ENCODE results near the gene SLC66A1. TPM values are rescaled to one million over a fixed set of nuclear protein-coding genes. Genes with fewer than 3 reads are reported as not detected.

Gene SLC66A1
- total RNA-seq, 2 donors from 2014 or later, result 3.3 to 3.9 TPM

- Mint-ChIP-seq H3K27ac (no peak overlapping the region), H3K36me3 (ENCODE audit: low read depth) (peaks cover under 1% of the 10 kb centered on the region), H3K4me1 (peaks cover 18% of the 10 kb centered on the region), H3K4me3 (no peak overlapping the region), H3K27me3 (no peaks in the 10 kb centered on the region)
- DNase-seq (no peak), ATAC-seq (no peak)
- no peaks in the 10 kb centered on the region for H3K9me3 ChIP-seq (ENCODE audit: control insufficient read depth, low read length, poor library complexity, severe bottlenecking)
Measured at GRCh38 chr1:19359357-19359756, 47.2 kb downstream of the SLC66A1 start.

DNA sequence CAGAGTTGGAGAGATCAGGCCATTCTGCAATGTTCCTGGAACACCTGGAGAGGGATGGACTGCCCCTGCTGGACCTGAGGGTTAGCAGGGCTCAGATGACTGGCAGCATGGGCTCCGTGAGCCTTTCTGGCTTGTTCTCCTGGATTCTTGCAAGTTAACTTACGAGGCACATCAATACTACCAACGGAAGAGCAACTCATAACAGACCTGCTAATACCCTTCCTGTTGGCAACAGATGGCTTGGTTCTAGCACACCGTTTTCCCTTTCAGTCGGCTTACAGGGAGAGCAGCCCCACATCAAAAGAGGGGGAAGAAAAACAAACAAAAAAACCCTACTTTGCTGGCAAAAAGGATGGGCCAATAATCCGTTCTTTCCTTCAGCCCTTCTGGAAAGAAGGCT is 47.9 kb downstream of the SLC66A1 start:
- Mint-ChIP-seq H3K36me3 (ENCODE audit: low read depth) (peaks cover 3% of the 10 kb centered on the region), H3K27me3 (no peaks in the 10 kb centered on the region), H3K4me3 (peak overlapping the region; percentile 41), H3K27ac (peak overlapping the region; percentile 70), H3K4me1 (peaks cover 23% of the 10 kb centered on the region)
- DNase-seq (no peak), ATAC-seq (no peak)
- no peaks in the 10 kb centered on the region for H3K9me3 ChIP-seq (ENCODE audit: control insufficient read depth, low read length, poor library complexity, severe bottlenecking)

- no peak for ATAC-seq
- H3K4me3 Mint-ChIP-seq, result peak overlapping the region; percentile 41
Measured at GRCh38 chr1:19360432-19360831, 48.3 kb downstream of the SLC66A1 start.

GRCh38 chr1:19360843-19361610 is 48.9 kb downstream of the SLC66A1 start:
- Mint-ChIP-seq H3K4me1 (peaks cover 23% of the 10 kb centered on the region), H3K27ac (peak overlapping the region; percentile 70), H3K36me3 (ENCODE audit: low read depth) (peaks cover 3% of the 10 kb centered on the region), H3K27me3 (no peaks in the 10 kb centered on the region), H3K4me3 (peak overlapping the region; percentile 45)
- H3K9me3 ChIP-seq (ENCODE audit: control insufficient read depth, low read length, poor library complexity, severe bottlenecking), result no peaks in the 10 kb centered on the region
- ATAC-seq, result peak; percentile 41
- DNase-seq, result no peak

More at GRCh38 chr1:19360432-19360831, 48.3 kb downstream of the SLC66A1 start:
- DNase-seq, result no peak
- Mint-ChIP-seq H3K27ac (peak overlapping the region; percentile 70), H3K4me1 (peaks cover 22% of the 10 kb centered on the region), H3K36me3 (ENCODE audit: low read depth) (peaks cover 3% of the 10 kb centered on the region), H3K27me3 (no peaks in the 10 kb centered on the region)
- H3K9me3 ChIP-seq (ENCODE audit: control insufficient read depth, low read length, poor library complexity, severe bottlenecking), result no peaks in the 10 kb centered on the region

DNA sequence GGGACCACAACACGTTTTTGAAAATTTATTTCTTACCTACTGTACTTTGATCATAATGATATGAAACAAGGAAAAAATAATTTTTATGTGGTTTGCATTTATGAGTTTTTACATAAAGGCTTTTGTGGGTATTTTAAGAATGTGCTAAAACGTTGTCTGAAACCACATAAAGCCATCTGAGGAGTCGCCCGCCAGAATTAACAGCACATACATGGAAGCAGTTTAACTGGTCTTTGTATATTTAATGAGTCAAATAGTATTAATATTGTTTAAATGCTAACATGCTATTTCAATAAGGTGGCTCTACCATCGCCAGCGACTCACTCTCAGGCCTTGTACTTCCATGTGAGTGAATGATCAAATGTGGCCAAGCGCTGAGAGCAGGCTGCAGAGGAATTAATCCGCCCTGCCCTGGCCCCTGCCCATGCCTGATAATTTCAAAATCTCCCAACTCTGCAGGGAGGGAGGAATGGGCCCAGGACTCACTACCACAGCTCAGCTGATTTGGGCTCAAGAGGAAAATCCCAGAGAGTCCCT is 49.6 kb downstream of the SLC66A1 start:
- H3K27ac Mint-ChIP-seq, result no peak overlapping the region
- no peaks in the 10 kb centered on the region for H3K27me3 Mint-ChIP-seq
- no peak for DNase-seq
- H3K9me3 ChIP-seq (ENCODE audit: control insufficient read depth, low read length, poor library complexity, severe bottlenecking), result no peaks in the 10 kb centered on the region
- H3K4me1 Mint-ChIP-seq, result peaks cover 24% of the 10 kb centered on the region
- no peak for ATAC-seq
- no peak overlapping the region for H3K4me3 Mint-ChIP-seq
- peaks cover 3% of the 10 kb centered on the region for H3K36me3 Mint-ChIP-seq (ENCODE audit: low read depth)

DNA sequence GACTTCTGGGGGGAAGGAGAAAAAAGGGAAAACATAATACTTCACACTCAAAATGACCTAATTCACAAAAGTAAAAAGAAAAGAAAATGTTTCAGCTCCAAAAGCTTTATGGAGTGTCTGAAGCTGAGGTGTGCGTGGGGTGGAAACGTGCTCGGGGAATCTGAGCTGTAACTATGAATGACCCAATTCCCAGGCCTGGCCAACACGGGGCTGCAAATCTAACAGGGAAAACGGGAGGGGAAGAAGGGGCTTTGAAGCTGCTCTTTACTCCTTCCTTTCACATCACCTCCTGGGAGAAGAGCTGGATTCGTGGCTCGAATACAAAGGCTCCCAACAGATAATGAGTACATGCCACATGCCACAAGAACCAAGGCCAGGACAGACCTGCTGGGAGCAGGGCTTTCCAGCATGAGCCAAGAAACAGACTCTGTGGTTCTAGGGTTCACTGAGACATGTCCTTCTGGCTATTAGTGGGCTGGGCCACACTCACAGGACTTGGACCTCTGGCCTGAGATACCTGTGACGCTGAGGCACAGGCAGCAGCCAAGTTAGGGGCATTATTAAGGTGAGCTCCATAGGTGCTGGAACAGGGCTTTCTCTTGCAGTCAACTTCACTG is 51.5 kb downstream of the SLC66A1 start:
- ATAC-seq (no peak), DNase-seq (no peak)
- H3K36me3 Mint-ChIP-seq (ENCODE audit: low read depth), result peaks cover 3% of the 10 kb centered on the region
- no peak overlapping the region for H3K27ac Mint-ChIP-seq
- no peak overlapping the region for H3K4me3 Mint-ChIP-seq
- peaks cover 26% of the 10 kb centered on the region for H3K4me1 Mint-ChIP-seq
- no peaks in the 10 kb centered on the region for H3K27me3 Mint-ChIP-seq
- no peaks in the 10 kb centered on the region for H3K9me3 ChIP-seq (ENCODE audit: control insufficient read depth, low read length, poor library complexity, severe bottlenecking)

DNA sequence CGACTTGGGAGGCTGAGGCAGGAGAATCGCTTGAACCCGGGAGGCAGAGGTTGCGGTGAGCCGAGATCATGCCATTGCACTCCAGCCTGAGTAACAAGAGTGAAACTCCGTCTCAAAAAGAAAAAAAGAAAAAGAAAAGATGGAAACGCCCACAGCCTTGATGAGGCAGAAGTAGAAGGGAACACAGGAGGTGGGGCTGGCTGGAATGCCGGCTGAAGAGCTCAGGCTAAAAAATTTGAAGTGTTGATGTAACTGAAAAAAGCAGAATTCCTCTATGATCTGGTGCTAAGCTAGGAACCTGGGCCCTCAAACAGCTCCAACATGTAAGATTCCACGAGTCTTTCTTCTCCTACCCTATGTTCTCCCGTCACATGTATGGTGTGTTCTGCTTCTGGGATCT is 53.6 kb downstream of the SLC66A1 start:
- Mint-ChIP-seq H3K4me1 (peaks cover 25% of the 10 kb centered on the region), H3K36me3 (ENCODE audit: low read depth) (peaks cover 3% of the 10 kb centered on the region), H3K27ac (no peak overlapping the region), H3K4me3 (no peak overlapping the region), H3K27me3 (no peaks in the 10 kb centered on the region)
- H3K9me3 ChIP-seq (ENCODE audit: control insufficient read depth, low read length, poor library complexity, severe bottlenecking), result no peaks in the 10 kb centered on the region
- no peak for ATAC-seq
- DNase-seq, result no peak

DNA sequence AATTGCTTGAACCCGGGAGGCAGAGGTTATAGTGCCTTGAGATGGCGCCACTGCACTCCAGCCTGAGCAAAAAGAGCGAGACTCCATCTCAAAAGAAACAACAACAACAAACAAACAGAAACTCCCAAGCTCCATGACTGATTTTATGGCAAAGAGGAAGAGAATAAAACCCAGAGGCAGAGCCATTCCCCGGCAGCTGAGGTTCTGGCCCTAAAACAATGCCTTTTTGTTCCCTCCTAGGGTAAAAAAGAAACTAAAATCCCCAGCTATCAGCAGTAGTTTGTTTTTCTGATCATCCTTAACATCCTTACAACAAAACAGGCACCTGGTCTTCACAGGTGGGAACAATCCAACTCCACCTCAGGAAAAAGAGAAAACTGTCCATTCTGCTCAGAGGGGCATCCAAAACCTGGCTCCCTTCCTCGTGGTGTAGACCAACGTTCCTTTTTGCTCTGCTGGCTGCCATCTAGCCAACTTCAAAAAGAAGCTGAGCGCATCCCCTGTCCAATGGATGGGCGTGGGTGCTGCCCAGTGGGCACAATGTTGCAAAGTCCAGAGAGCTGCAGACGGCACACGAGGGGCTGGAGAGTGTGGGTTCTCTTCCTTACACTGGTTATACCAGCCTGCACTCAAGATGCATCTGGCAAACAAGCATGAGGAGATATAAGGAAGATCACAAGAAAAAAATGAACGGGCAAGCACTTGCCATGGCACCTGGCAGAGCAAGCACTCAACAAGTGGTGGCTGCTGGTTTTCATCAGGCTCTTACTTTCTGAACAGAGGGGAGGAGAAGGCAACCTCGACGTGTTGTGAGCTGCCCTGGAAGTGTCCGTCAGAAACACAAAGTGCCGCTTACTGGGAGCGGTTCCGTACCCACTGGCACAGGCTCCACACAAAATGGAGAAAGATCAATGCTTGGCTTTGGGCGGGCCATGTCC is 54.7 kb downstream of the SLC66A1 start:
- Mint-ChIP-seq H3K27me3 (no peaks in the 10 kb centered on the region), H3K4me1 (peaks cover 21% of the 10 kb centered on the region), H3K4me3 (no peak overlapping the region), H3K36me3 (ENCODE audit: low read depth) (peaks cover 3% of the 10 kb centered on the region), H3K27ac (peak overlapping the region; percentile 43)
- ATAC-seq (no peak), DNase-seq (no peak)
- no peaks in the 10 kb centered on the region for H3K9me3 ChIP-seq (ENCODE audit: control insufficient read depth, low read length, poor library complexity, severe bottlenecking)

- ATAC-seq (no peak), DNase-seq (no peak)
- Mint-ChIP-seq H3K4me1 (peaks cover 21% of the 10 kb centered on the region), H3K4me3 (no peak overlapping the region), H3K27ac (peak overlapping the region; percentile 11), H3K27me3 (no peaks in the 10 kb centered on the region), H3K36me3 (ENCODE audit: low read depth) (peaks cover 3% of the 10 kb centered on the region)
- H3K9me3 ChIP-seq (ENCODE audit: control insufficient read depth, low read length, poor library complexity, severe bottlenecking), result no peaks in the 10 kb centered on the region
Measured at GRCh38 chr1:19367584-19368041, 55.5 kb downstream of the SLC66A1 start.

DNA sequence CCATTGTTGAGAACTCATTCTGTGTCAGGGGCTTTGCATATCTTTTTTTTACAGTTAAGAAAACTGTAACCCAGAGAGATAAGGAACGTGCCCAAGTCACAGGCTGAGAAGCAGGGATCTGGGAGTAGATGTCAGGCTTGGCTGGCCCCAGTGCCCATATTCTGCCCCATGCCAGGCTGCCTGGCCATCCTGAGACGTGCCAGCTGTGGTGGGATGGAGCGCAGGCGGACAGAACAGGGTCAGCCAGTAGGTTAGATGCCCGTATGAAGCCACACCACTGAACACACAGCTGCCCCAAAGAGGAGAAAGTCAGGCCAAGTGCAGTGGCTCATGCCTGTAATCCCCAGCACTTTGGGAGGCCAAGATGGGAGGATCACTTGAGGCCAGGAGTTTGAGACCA is 55.9 kb downstream of the SLC66A1 start:
- H3K27me3 Mint-ChIP-seq, result no peaks in the 10 kb centered on the region
- no peak for ATAC-seq
- no peak for DNase-seq
- H3K27ac Mint-ChIP-seq, result peak overlapping the region; percentile 11
- H3K4me3 Mint-ChIP-seq, result no peak overlapping the region
- H3K36me3 Mint-ChIP-seq (ENCODE audit: low read depth), result peaks cover 3% of the 10 kb centered on the region
- H3K4me1 Mint-ChIP-seq, result peaks cover 21% of the 10 kb centered on the region
- H3K9me3 ChIP-seq (ENCODE audit: control insufficient read depth, low read length, poor library complexity, severe bottlenecking), result no peaks in the 10 kb centered on the region

DNA sequence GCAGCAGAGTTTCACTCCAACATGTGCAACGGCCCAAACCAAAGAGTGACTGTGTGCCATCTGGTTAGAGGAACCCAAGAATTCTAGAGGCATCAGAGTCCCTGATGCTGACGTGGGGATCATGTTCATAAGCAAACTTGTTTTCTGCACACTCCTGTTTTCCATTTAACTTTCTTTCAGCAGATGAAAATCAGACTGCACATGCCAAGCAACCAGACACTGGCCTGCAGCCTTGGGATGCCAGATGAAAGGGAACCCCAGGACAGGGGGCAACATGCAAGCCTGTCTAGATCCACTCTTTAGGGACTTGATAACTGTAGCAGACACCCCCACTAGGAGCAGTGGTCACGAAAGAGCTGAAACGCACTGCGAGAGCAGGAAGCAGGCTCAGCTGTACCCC is 56.8 kb downstream of the SLC66A1 start:
- peak overlapping the region; percentile 11 for H3K27ac Mint-ChIP-seq
- H3K4me1 Mint-ChIP-seq, result peaks cover 19% of the 10 kb centered on the region
- H3K9me3 ChIP-seq (ENCODE audit: control insufficient read depth, low read length, poor library complexity, severe bottlenecking), result no peaks in the 10 kb centered on the region
- no peak for DNase-seq
- no peak for ATAC-seq
- no peak overlapping the region for H3K4me3 Mint-ChIP-seq
- peaks cover 3% of the 10 kb centered on the region for H3K36me3 Mint-ChIP-seq (ENCODE audit: low read depth)
- no peaks in the 10 kb centered on the region for H3K27me3 Mint-ChIP-seq

GRCh38 chr1:19369396-19370090 is 57.4 kb downstream of the SLC66A1 start:
- no peak for DNase-seq
- Mint-ChIP-seq H3K36me3 (ENCODE audit: low read depth) (peaks cover under 1% of the 10 kb centered on the region), H3K27me3 (no peaks in the 10 kb centered on the region), H3K4me3 (peak overlapping the region; percentile 56), H3K4me1 (peaks cover 15% of the 10 kb centered on the region), H3K27ac (no peak overlapping the region)
- no peak for ATAC-seq
- no peaks in the 10 kb centered on the region for H3K9me3 ChIP-seq (ENCODE audit: control insufficient read depth, low read length, poor library complexity, severe bottlenecking)
